Bronchial epithelial cell (primary cell): Measurements from ENCODE around the gene LTB. TPM values are rescaled to one million over a fixed set of nuclear protein-coding genes. Genes with fewer than 3 reads are reported as not detected.

ENCODE experiments used
- DNase-seq: peaks from one replicate; pipeline ENCODE4 v3.0.0-alpha.2; 2010; ENCODE audit warnings: low read depth
- FAIRE-seq: peaks from 2 replicates; lab custom pipeline; 2011; peaks lifted over from hg19 to GRCh38; lab: Jason Lieb, UNC
- H3K27me3 ChIP-seq: 2 replicates; pipeline ENCODE4 v1.5.1; 2011; ENCODE audit warnings: low read length; ENCODE audit not compliant: control insufficient read depth, insufficient read depth
- H3K36me3 ChIP-seq: 2 replicates; pipeline ENCODE4 v1.5.1; 2011; ENCODE audit warnings: low read length; ENCODE audit not compliant: control insufficient read depth, insufficient read depth
- H3K4me3 ChIP-seq: 2 replicates; pipeline ENCODE4 v1.5.1; 2011; ENCODE audit warnings: mild to moderate bottlenecking, low read depth, low read length, control low read depth
- CTCF ChIP-seq: IDR thresholded peaks from 2 replicates; pipeline ENCODE4 v1.5.1; 2011; ENCODE audit warnings: mild to moderate bottlenecking, moderate library complexity, low read length, control low read depth, inconsistent platforms; ENCODE audit not compliant: insufficient read depth, severe bottlenecking
- total RNA-seq: library from RNA; depleted of rRNA; stranded (reverse); fragments of >200 nt; gene quantifications from 2 replicates; pipeline ENCODE4 v1.2.1, GENCODE V29; 2014

The LTB gene
- total RNA-seq, 1 donor from 2014 or later, result not detected

GRCh38 chr6:31541059-31541657 lies 41.1 kb downstream of the LTB start:
- DNase-seq (peak; percentile 58), FAIRE-seq (no peak)
- TF ChIP-seq CTCF, result no peak

GRCh38 chr6:31540640-31541039 lies 41.6 kb downstream of the LTB start:
- peak overlapping the region; percentile 56 for H3K4me3 ChIP-seq
- peaks cover 12% of the 10 kb centered on the region for H3K36me3 ChIP-seq
- DNase-seq (no peak), FAIRE-seq (no peak)
- no peaks in the 10 kb centered on the region for H3K27me3 ChIP-seq
- no peak for TF ChIP-seq CTCF

More at GRCh38 chr6:31541059-31541657, 41.1 kb downstream of the LTB start:
- H3K4me3 ChIP-seq, result peak overlapping the region; percentile 56
- no peaks in the 10 kb centered on the region for H3K27me3 ChIP-seq
- H3K36me3 ChIP-seq, result peaks cover 8% of the 10 kb centered on the region

- peaks cover 26% of the 10 kb centered on the region for H3K36me3 ChIP-seq
- DNase-seq, result no peak
- TF ChIP-seq CTCF, result no peak
- FAIRE-seq, result no peak
- no peaks in the 10 kb centered on the region for H3K27me3 ChIP-seq
- no peak overlapping the region for H3K4me3 ChIP-seq
Measured at GRCh38 chr6:31538805-31539400, 43.3 kb downstream of the LTB start.

GRCh38 chr6:31535538-31536324 lies 46.5 kb downstream of the LTB start:
- Histone ChIP-seq H3K4me3 (no peak overlapping the region), H3K27me3 (no peaks in the 10 kb centered on the region), H3K36me3 (peaks cover 45% of the 10 kb centered on the region)
- FAIRE-seq (no peak), DNase-seq (no peak)
- TF ChIP-seq CTCF, result no peak

- DNase-seq, result no peak
- no peak for TF ChIP-seq CTCF
- Histone ChIP-seq H3K36me3 (peaks cover 44% of the 10 kb centered on the region), H3K27me3 (no peaks in the 10 kb centered on the region), H3K4me3 (no peak overlapping the region)
- no peak for FAIRE-seq
Measured at GRCh38 chr6:31534521-31535040, 47.6 kb downstream of the LTB start.
